SK-N-SH (cell line): ENCODE measurements around the gene SFXN5. TPM values are rescaled to one million over a fixed set of nuclear protein-coding genes. Genes with fewer than 3 reads are reported as not detected.
A peak's percentile ranks its signal among the peaks of the same experiment; 100 is the strongest.

Experiments
- CTCF ChIA-PET: fragments of 300-600, 350-600 bp; formaldehyde crosslinking; extraction: SDS; loops from one replicate; lab custom pipeline; 2021; lab: Yijun Ruan, JAX
- POLR2A ChIA-PET: fragments of 350-600 bp; sonication (Branson Sonifier 250); formaldehyde crosslinking; extraction: SDS; loops from one replicate; lab custom pipeline; 2020; ENCODE audit warnings: antibody characterized with exemption, inconsistent platforms; lab: Yijun Ruan, JAX
- DNase-seq: peaks from one replicate; pipeline ENCODE4 v3.0.0; 2012
- H2AFZ ChIP-seq: fragments of 200-600 bp; sonication (generic); 2 replicates; pipeline ENCODE4 v1.8.1; 2016; ENCODE audit warnings: antibody characterized with exemption, mild to moderate bottlenecking, low read depth
- H3F3A ChIP-seq: fragments of 200-600 bp; sonication (generic); replicated peaks from 2 replicates; pipeline ENCODE3; 2016; ENCODE audit warnings: antibody characterized with exemption, mild to moderate bottlenecking; ENCODE audit not compliant: insufficient read depth
- H3K27ac ChIP-seq, 2 experiments: fragments of 200-500 bp in 1 of 2; fragments of 200-600 bp in 1 of 2; sonication (Bioruptor generic) in 1 of 2; sonication (generic), shearing (Covaris generic) in 1 of 2; 2 replicates each; pipeline versions ENCODE4 v1.5.1 to v1.6.1; 2014 to 2016; ENCODE audit warnings: low read depth in 2 of 2, inconsistent platforms in 1 of 2, low read length in 1 of 2, mild to moderate bottlenecking in 1 of 2, mixed read lengths in 1 of 2
- H3K27me3 ChIP-seq: fragments of 200-600 bp; sonication (generic), shearing (Covaris generic); 2 replicates; pipeline ENCODE4 v1.6.1; 2016; ENCODE audit warnings: mixed run types; ENCODE audit not compliant: insufficient read depth
- H3K36me3 ChIP-seq, 2 experiments: fragments of 200-500 bp in 1 of 2; fragments of 200-600 bp in 1 of 2; sonication (Bioruptor generic) in 1 of 2; sonication (generic) in 1 of 2; replicated peaks in 1 of 2; 2 replicates each; pipeline versions ENCODE3 to v1.5.1; 2014 to 2016; ENCODE audit warnings: low read length in 1 of 2, mild to moderate bottlenecking in 1 of 2; ENCODE audit not compliant: insufficient read depth in 2 of 2, control insufficient read depth in 1 of 2
- H3K4me1 ChIP-seq, 2 experiments: fragments of 200-500 bp in 1 of 2; fragments of 200-600 bp in 1 of 2; sonication (Bioruptor generic) in 1 of 2; sonication (generic), shearing (Covaris generic) in 1 of 2; 2 replicates each; pipeline versions ENCODE4 v1.5.1 to v1.6.1; 2014 to 2016; ENCODE audit warnings: low read depth in 1 of 2, low read length in 1 of 2, mixed run types in 1 of 2; ENCODE audit not compliant: insufficient read depth in 2 of 2, control insufficient read depth in 1 of 2
- H3K4me2 ChIP-seq: fragments of 200-600 bp; sonication (generic), shearing (Covaris generic); 2 replicates; pipeline ENCODE4 v1.6.1; 2017; ENCODE audit warnings: mixed run types
- H3K4me3 ChIP-seq, 2 experiments: fragments of 200-500 bp in 1 of 2; fragments of 200-600 bp in 1 of 2; sonication (Bioruptor generic) in 1 of 2; sonication (generic), shearing (Covaris generic) in 1 of 2; 2 replicates each; pipeline versions ENCODE4 v1.5.1 to v1.8.1; 2014 to 2016; ENCODE audit warnings: low read depth in 2 of 2, inconsistent platforms in 1 of 2, low read length in 1 of 2, mild to moderate bottlenecking in 1 of 2, mixed read lengths in 1 of 2, moderate library complexity in 1 of 2
- H3K79me2 ChIP-seq: fragments of 200-600 bp; sonication (generic); 2 replicates; pipeline ENCODE4 v1.8.1; 2017; ENCODE audit warnings: mild to moderate bottlenecking; ENCODE audit not compliant: insufficient read depth
- H3K9ac ChIP-seq: fragments of 200-600 bp; sonication (generic); 2 replicates; pipeline ENCODE4 v1.6.1; 2017; ENCODE audit warnings: mixed run types
- H3K9me2 ChIP-seq: fragments of 200-600 bp; sonication (generic); 2 replicates; pipeline ENCODE4 v1.6.1; 2017; ENCODE audit warnings: mixed run types
- H3K9me3 ChIP-seq: fragments of 200-600 bp; sonication (generic); 2 replicates; pipeline ENCODE4 v1.6.1; 2017; ENCODE audit warnings: mixed run types, mild to moderate bottlenecking, moderate library complexity
- H4K20me1 ChIP-seq: fragments of 200-600 bp; sonication (generic); 2 replicates; pipeline ENCODE4 v1.6.1; 2017; ENCODE audit warnings: mild to moderate bottlenecking, mixed run types; ENCODE audit not compliant: insufficient read depth
- CHD2 ChIP-seq: fragments of 150-350 bp; IDR thresholded peaks from 2 replicates; pipeline ENCODE4 v1.6.1; 2018; ENCODE audit warnings: low read length; ENCODE audit not compliant: partially characterized antibody
- ELF1 ChIP-seq: IDR thresholded peaks from 2 replicates; pipeline ENCODE4 v1.4.0; 2012
- EP300 ChIP-seq, 2 experiments: IDR thresholded peaks; 2 replicates each; pipeline versions ENCODE4 v1.4.0 to v1.6.1; 2012; ENCODE audit warnings: borderline replicate concordance in 1 of 2, low read depth in 1 of 2, low read length in 1 of 2
- EZH2phosphoT487 ChIP-seq: fragments of 200-600 bp; sonication (generic); IDR thresholded peaks from 2 replicates; pipeline ENCODE4 v1.6.1; 2017; ENCODE audit warnings: low read depth, mixed run types, mild to moderate bottlenecking, antibody characterized with exemption, moderate library complexity, borderline replicate concordance
- FOXJ3 ChIP-seq: sonication (generic); formaldehyde crosslinking; IDR thresholded peaks from 2 replicates; pipeline ENCODE4 v1.5.1; 2020; ENCODE audit warnings: mild to moderate bottlenecking, missing genetic modification reagents
- GABPA ChIP-seq: IDR thresholded peaks from 2 replicates; pipeline ENCODE4 v1.4.0; 2012; ENCODE audit warnings: low read depth, mild to moderate bottlenecking
- NRF1 ChIP-seq: IDR thresholded peaks from 2 replicates; pipeline ENCODE4 v1.6.1; 2012; ENCODE audit warnings: low read depth, mild to moderate bottlenecking, low read length
- RAD21 ChIP-seq: IDR thresholded peaks from 2 replicates; pipeline ENCODE4 v1.6.1; 2012; ENCODE audit warnings: mild to moderate bottlenecking, low read length
- RFX5 ChIP-seq: IDR thresholded peaks from 2 replicates; pipeline ENCODE4 v1.6.1; 2012; ENCODE audit warnings: mild to moderate bottlenecking, improper control_type of control experiment, low read length
- SMC3 ChIP-seq: IDR thresholded peaks from 2 replicates; pipeline ENCODE4 v1.6.1; 2012; ENCODE audit warnings: low read depth, low read length, improper control_type of control experiment
- TCF12 ChIP-seq: IDR thresholded peaks from 2 replicates; pipeline ENCODE4 v1.4.0; 2012
- WGBS: methylation state at CpG from one replicate; pipeline ENCODE4 v1.1.6; 2017; ENCODE audit warnings: low lambda C conversion rate; 5-methylcytosine and 5-hydroxymethylcytosine counted together
- polyA plus RNA-seq, 3 experiments: library from polyadenylated mRNA; depleted of rRNA; stranded (reverse); fragments of >200 nt; gene quantifications; 2 replicates each; pipeline ENCODE4 v1.2.3, GENCODE V29; 2012
- TF ChIP-seq, protein P1 (sequence below): fragments of 150-350 bp; IDR thresholded peaks from 2 replicates; pipeline ENCODE4 v1.6.1; 2016; ENCODE audit warnings: mild to moderate bottlenecking, low read depth, low read length
- TF ChIP-seq, protein P2 (sequence below): IDR thresholded peaks from 2 replicates; pipeline ENCODE4 v1.6.1; 2012; ENCODE audit warnings: mild to moderate bottlenecking, low read depth, low read length, moderate library complexity
- TF ChIP-seq, protein P3 (sequence below): fragments of 150-350 bp; IDR thresholded peaks from 2 replicates; pipeline ENCODE4 v1.6.1; 2017; ENCODE audit warnings: antibody characterized with exemption, low read length, low read depth, borderline replicate concordance
- TF ChIP-seq, protein P4 (sequence below): fragments of 200-600 bp; sonication (generic); IDR thresholded peaks from 2 replicates; pipeline ENCODE4 v1.6.1; 2017; ENCODE audit warnings: antibody characterized with exemption, mild to moderate bottlenecking, moderate library complexity

Gene SFXN5
- polyA plus RNA-seq, 1 of the 3 experiments (the other 2 are of a cell fraction), result 9.9 TPM

DNA sequence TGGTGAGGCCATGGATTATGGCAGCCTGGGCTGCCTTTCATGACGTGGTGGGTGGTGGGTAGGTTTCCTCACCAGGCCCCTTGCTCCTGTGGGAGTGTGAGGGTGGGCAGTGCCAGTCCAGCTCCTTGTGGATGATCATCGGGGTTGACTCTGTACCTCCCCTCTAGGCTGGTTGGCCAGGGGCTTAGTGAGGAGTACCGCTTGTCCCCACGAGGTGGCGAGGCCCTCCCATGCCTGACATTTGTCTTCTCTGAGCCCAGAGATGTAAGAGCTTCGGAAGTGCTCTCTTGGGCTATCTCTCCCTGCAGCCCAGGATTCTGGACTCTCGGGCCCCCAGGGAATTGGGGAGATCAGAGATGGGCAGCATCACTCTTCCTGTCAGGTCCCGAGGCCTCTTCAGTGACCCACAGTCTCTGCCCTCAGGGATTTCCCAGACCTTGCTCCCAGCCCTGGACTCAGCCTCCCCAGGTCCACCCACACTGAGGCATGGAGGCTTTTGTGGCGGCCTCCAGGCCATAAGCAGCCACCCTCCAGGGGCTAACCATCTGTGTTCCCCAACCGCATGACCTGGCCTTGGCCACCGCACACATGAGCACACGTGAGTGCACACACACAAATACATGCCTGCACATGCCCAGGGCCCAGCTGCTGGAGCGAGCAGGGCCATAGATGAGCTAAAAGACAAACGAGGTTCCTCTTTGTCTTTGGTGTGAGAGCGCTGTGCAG is 177.8 kb downstream of the SFXN5 start:
- H3K27me3 ChIP-seq, result no peaks in the 10 kb centered on the region; the same call in 1 of the 2 replicates
- WGBS, result 57% methylated on average over 7 of the region's 15 CpGs
- no peaks in the 10 kb centered on the region; the same call in 1 of the 2 replicates for H4K20me1 ChIP-seq
- no peak overlapping the region for H3K27ac ChIP-seq
- H3K4me1 ChIP-seq, result peaks cover 0 to 8% of the 10 kb centered on the region in 2 experiments; a peak in 1 of 4 replicates
- no peak overlapping the region for H3K9ac ChIP-seq
- H2AFZ ChIP-seq, result no peak overlapping the region
- CTCF ChIA-PET, result interaction anchor here (0.6 to 10.6 kb wide), 66 partner anchors 9 to 859 kb away, joined by 3 to 173 read pairs (median 5); partner anchors contain the start of genes EMX1, NOTO and SFXN5
- POLR2A ChIA-PET, result interaction anchor here (1.2 kb wide), 1 partner anchor 284 kb away, joined by 6 read pairs; no protein-coding TSS in a partner anchor
- H3K79me2 ChIP-seq, result no peaks in the 10 kb centered on the region
- H3K36me3 ChIP-seq, result peaks cover 0 to 12% of the 10 kb centered on the region in 2 experiments
- no peaks in the 10 kb centered on the region for H3F3A ChIP-seq
- no peak overlapping the region for H3K4me2 ChIP-seq
- H3K9me2 ChIP-seq, result no peaks in the 10 kb centered on the region
- no peaks in the 10 kb centered on the region for H3K9me3 ChIP-seq
- no peak overlapping the region for H3K4me3 ChIP-seq
- peak; percentile 79 for DNase-seq
- TF ChIP-seq EZH2phosphoT487, result no peak
- TF ChIP-seq, protein P1, sequence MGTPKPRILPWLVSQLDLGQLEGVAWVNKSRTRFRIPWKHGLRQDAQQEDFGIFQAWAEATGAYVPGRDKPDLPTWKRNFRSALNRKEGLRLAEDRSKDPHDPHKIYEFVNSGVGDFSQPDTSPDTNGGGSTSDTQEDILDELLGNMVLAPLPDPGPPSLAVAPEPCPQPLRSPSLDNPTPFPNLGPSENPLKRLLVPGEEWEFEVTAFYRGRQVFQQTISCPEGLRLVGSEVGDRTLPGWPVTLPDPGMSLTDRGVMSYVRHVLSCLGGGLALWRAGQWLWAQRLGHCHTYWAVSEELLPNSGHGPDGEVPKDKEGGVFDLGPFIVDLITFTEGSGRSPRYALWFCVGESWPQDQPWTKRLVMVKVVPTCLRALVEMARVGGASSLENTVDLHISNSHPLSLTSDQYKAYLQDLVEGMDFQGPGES, result no peak
- TF ChIP-seq, protein P2, sequence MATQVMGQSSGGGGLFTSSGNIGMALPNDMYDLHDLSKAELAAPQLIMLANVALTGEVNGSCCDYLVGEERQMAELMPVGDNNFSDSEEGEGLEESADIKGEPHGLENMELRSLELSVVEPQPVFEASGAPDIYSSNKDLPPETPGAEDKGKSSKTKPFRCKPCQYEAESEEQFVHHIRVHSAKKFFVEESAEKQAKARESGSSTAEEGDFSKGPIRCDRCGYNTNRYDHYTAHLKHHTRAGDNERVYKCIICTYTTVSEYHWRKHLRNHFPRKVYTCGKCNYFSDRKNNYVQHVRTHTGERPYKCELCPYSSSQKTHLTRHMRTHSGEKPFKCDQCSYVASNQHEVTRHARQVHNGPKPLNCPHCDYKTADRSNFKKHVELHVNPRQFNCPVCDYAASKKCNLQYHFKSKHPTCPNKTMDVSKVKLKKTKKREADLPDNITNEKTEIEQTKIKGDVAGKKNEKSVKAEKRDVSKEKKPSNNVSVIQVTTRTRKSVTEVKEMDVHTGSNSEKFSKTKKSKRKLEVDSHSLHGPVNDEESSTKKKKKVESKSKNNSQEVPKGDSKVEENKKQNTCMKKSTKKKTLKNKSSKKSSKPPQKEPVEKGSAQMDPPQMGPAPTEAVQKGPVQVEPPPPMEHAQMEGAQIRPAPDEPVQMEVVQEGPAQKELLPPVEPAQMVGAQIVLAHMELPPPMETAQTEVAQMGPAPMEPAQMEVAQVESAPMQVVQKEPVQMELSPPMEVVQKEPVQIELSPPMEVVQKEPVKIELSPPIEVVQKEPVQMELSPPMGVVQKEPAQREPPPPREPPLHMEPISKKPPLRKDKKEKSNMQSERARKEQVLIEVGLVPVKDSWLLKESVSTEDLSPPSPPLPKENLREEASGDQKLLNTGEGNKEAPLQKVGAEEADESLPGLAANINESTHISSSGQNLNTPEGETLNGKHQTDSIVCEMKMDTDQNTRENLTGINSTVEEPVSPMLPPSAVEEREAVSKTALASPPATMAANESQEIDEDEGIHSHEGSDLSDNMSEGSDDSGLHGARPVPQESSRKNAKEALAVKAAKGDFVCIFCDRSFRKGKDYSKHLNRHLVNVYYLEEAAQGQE, result no peak
- peak; percentile 67 for TF ChIP-seq SMC3
- TF ChIP-seq CHD2, result no peak
- TF ChIP-seq TCF12, result no peak
- TF ChIP-seq NRF1, result no peak
- no peak for TF ChIP-seq RFX5
- TF ChIP-seq, protein P3, sequence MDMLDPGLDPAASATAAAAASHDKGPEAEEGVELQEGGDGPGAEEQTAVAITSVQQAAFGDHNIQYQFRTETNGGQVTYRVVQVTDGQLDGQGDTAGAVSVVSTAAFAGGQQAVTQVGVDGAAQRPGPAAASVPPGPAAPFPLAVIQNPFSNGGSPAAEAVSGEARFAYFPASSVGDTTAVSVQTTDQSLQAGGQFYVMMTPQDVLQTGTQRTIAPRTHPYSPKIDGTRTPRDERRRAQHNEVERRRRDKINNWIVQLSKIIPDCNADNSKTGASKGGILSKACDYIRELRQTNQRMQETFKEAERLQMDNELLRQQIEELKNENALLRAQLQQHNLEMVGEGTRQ, result no peak
- no peak for TF ChIP-seq GABPA
- no peak for TF ChIP-seq FOXJ3 (CRISPR knock-in tag)
- peak; percentile 76 for TF ChIP-seq RAD21
- no peak for TF ChIP-seq EP300 (IDR thresholded peaks at IDR 0.05; ENCODE audit: borderline replicate concordance in 1 of 2, low read depth in 1 of 2, low read length in 1 of 2)
- no peak for TF ChIP-seq ELF1
- TF ChIP-seq, protein P4, sequence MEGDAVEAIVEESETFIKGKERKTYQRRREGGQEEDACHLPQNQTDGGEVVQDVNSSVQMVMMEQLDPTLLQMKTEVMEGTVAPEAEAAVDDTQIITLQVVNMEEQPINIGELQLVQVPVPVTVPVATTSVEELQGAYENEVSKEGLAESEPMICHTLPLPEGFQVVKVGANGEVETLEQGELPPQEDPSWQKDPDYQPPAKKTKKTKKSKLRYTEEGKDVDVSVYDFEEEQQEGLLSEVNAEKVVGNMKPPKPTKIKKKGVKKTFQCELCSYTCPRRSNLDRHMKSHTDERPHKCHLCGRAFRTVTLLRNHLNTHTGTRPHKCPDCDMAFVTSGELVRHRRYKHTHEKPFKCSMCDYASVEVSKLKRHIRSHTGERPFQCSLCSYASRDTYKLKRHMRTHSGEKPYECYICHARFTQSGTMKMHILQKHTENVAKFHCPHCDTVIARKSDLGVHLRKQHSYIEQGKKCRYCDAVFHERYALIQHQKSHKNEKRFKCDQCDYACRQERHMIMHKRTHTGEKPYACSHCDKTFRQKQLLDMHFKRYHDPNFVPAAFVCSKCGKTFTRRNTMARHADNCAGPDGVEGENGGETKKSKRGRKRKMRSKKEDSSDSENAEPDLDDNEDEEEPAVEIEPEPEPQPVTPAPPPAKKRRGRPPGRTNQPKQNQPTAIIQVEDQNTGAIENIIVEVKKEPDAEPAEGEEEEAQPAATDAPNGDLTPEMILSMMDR, result peak; percentile 69
